MM.1S (cell line): ENCODE results near the gene TGFB2.

Experiments
- DNase-seq: peaks from one replicate; pipeline ENCODE4 v3.0.0-alpha.2; 2015
- H2AFZ ChIP-seq: fragments of 300-600 bp; sonication (generic); 2 replicates; pipeline ENCODE4 v1.6.0; 2016; ENCODE audit warnings: antibody characterized with exemption, low read length
- H3F3A ChIP-seq: fragments of 300-600 bp; sonication (generic); 2 replicates; pipeline ENCODE4 v1.6.1; 2016; ENCODE audit warnings: mild to moderate bottlenecking, antibody characterized with exemption, low read length, moderate library complexity, mixed read lengths; ENCODE audit not compliant: insufficient read depth
- H3K27ac ChIP-seq: fragments of 300-600 bp; sonication (generic); 2 replicates; pipeline ENCODE4 v1.5.1; 2016; ENCODE audit warnings: mild to moderate bottlenecking, low read length
- H3K27me3 ChIP-seq: fragments of 300-600 bp; sonication (generic); replicated peaks from 2 replicates; pipeline ENCODE4 v1.6.0; 2016; ENCODE audit warnings: low read length; ENCODE audit not compliant: insufficient read depth
- H3K36me3 ChIP-seq: fragments of 300-600 bp; sonication (generic); replicated peaks from 2 replicates; pipeline ENCODE4 v1.6.1; 2016; ENCODE audit warnings: mild to moderate bottlenecking, low read length, mixed read lengths; ENCODE audit not compliant: insufficient read depth
- H3K4me1 ChIP-seq: fragments of 300-600 bp; sonication (generic); 2 replicates; pipeline ENCODE4 v1.6.1; 2016; ENCODE audit warnings: low read length, mixed read lengths
- H3K4me2 ChIP-seq: fragments of 300-600 bp; sonication (generic); 2 replicates; pipeline ENCODE4 v1.6.0; 2016; ENCODE audit warnings: low read depth, low read length
- H3K4me3 ChIP-seq: fragments of 300-600 bp; sonication (generic); 2 replicates; pipeline ENCODE4 v1.5.1; 2016; ENCODE audit warnings: low read length, mixed read lengths
- H3K79me2 ChIP-seq: fragments of 300-600 bp; sonication (generic); 2 replicates; pipeline ENCODE4 v1.6.1; 2016; ENCODE audit warnings: mixed run types, low read length, mixed read lengths
- H3K9ac ChIP-seq: fragments of 300-600 bp; sonication (generic); 2 replicates; pipeline ENCODE4 v1.6.1; 2016; ENCODE audit warnings: low read length, mixed read lengths
- H3K9me2 ChIP-seq: fragments of 300-600 bp; sonication (generic); replicated peaks from 2 replicates; pipeline ENCODE4 v1.6.1; 2016; ENCODE audit warnings: mild to moderate bottlenecking, low read length, mixed read lengths; ENCODE audit not compliant: insufficient read depth
- H3K9me3 ChIP-seq: fragments of 300-600 bp; sonication (generic); replicated peaks from 2 replicates; pipeline ENCODE4 v1.6.1; 2016; ENCODE audit warnings: mild to moderate bottlenecking, low read length, mixed read lengths; ENCODE audit not compliant: insufficient read depth
- H4K20me1 ChIP-seq: fragments of 300-600 bp; sonication (generic); 2 replicates; pipeline ENCODE4 v1.6.1; 2016; ENCODE audit warnings: mild to moderate bottlenecking, low read length, moderate library complexity, mixed read lengths; ENCODE audit not compliant: insufficient read depth
- CTCF ChIP-seq: fragments of 300-600 bp; sonication (generic); IDR thresholded peaks from 2 replicates; pipeline ENCODE4 v1.5.1; 2016; ENCODE audit warnings: antibody characterized with exemption, low read length, mixed read lengths
- EZH2 ChIP-seq: fragments of 300-600 bp; sonication (generic); optimal IDR thresholded peaks from 2 replicates; pipeline ENCODE3; 2017; ENCODE audit warnings: low read depth, mild to moderate bottlenecking, antibody characterized with exemption, low read length, mixed read lengths
- EZH2phosphoT487 ChIP-seq: fragments of 300-600 bp; sonication (generic); IDR thresholded peaks from 2 replicates; pipeline ENCODE4 v1.6.1; 2018; ENCODE audit warnings: antibody characterized with exemption, low read length

Gene TGFB2

DNA sequence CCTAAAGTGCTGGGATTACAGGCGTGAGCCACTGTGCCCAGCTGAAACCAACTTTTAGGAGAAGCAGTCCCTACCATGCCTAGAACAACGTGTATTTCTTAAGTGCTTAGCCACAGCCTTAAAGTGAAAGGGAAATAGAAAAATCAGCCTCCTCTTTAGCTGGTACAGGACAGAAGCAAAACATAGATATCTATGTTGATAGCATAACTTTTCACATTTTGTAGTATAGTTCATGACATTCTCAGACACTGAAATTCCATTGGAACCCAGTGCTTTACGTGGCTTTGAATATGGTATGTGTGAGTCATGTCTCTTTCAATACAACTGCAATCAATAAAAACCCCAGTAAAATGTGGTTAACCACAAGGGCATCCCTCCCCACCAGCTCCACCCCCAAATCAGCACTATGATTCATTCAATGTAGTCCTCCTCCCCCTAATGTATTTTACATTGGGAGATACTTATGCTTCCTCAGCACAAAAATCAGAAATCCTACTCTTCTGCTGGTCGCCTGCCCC is 32.1 kb downstream of the TGFB2 start:
- Histone ChIP-seq H3K27ac (peak overlapping the region; percentile 51; the same call in 1 of the 2 replicates), H3F3A (peaks cover 14% of the 10 kb centered on the region), H3K4me3 (peak overlapping the region; percentile 39), H3K4me1 (peaks cover 12% of the 10 kb centered on the region), H3K27me3 (no peaks in the 10 kb centered on the region), H3K36me3 (no peaks in the 10 kb centered on the region), H4K20me1 (no peaks in the 10 kb centered on the region), H3K79me2 (no peaks in the 10 kb centered on the region), H3K9ac (peak overlapping the region; percentile 15; the same call in 1 of the 2 replicates), H2AFZ (peak overlapping the region; percentile 55; the same call in 1 of the 2 replicates), H3K9me3 (no peaks in the 10 kb centered on the region), H3K4me2 (peak overlapping the region; percentile 76), H3K9me2 (no peaks in the 10 kb centered on the region)
- peak; percentile 86 for DNase-seq
- no peak for TF ChIP-seq CTCF
- TF ChIP-seq EZH2phosphoT487, result no peak
- TF ChIP-seq EZH2, result no peak

GRCh38 chr1:218380125-218380977 is 35.2 kb downstream of the TGFB2 start:
- H3F3A ChIP-seq, result peaks cover 14% of the 10 kb centered on the region
- no peaks in the 10 kb centered on the region for H3K9me2 ChIP-seq
- no peak overlapping the region for H2AFZ ChIP-seq
- H3K27me3 ChIP-seq, result no peaks in the 10 kb centered on the region
- no peaks in the 10 kb centered on the region for H3K36me3 ChIP-seq
- H3K79me2 ChIP-seq, result no peaks in the 10 kb centered on the region
- peaks cover 12% of the 10 kb centered on the region for H3K4me1 ChIP-seq
- no peak overlapping the region for H3K4me3 ChIP-seq
- no peak for TF ChIP-seq EZH2
- TF ChIP-seq CTCF, result no peak
- DNase-seq, result no peak
- H3K9ac ChIP-seq, result no peak overlapping the region
- H3K9me3 ChIP-seq, result no peaks in the 10 kb centered on the region
- no peaks in the 10 kb centered on the region for H4K20me1 ChIP-seq
- no peak overlapping the region for H3K27ac ChIP-seq
- H3K4me2 ChIP-seq, result no peak overlapping the region

GRCh38 chr1:218382261-218382660 is 37.1 kb downstream of the TGFB2 start:
- H3K4me2 ChIP-seq, result no peak overlapping the region
- H3K27ac ChIP-seq, result no peak overlapping the region
- H3K36me3 ChIP-seq, result no peaks in the 10 kb centered on the region
- no peak overlapping the region for H3K4me3 ChIP-seq
- no peak for DNase-seq
- TF ChIP-seq CTCF, result no peak
- no peak for TF ChIP-seq EZH2phosphoT487
- no peak for TF ChIP-seq EZH2
- H3K9ac ChIP-seq, result no peak overlapping the region
- no peak overlapping the region for H2AFZ ChIP-seq
- no peaks in the 10 kb centered on the region for H3K27me3 ChIP-seq
- peaks cover 5% of the 10 kb centered on the region for H3K4me1 ChIP-seq
- no peaks in the 10 kb centered on the region for H3K9me2 ChIP-seq
- H3K9me3 ChIP-seq, result no peaks in the 10 kb centered on the region
- no peaks in the 10 kb centered on the region for H3K79me2 ChIP-seq
- H3F3A ChIP-seq, result peaks cover 4% of the 10 kb centered on the region
- H4K20me1 ChIP-seq, result no peaks in the 10 kb centered on the region
